CD4-positive, alpha-beta T cell (primary cell): ENCODE measurements around the gene HMHB1. TPM values are rescaled to one million over a fixed set of nuclear protein-coding genes. Genes with fewer than 3 reads are reported as not detected.

ENCODE experiments used
- ATAC-seq: fragments of 200-7000 bp; cut with Tn5 transposase; one replicate; pipeline ENCODE4 v1.10.0; 2022; ENCODE audit warnings: mild to moderate bottlenecking; ENCODE audit not compliant: poor library complexity
- CTCF ChIA-PET: fragments of 350-600 bp; sonication (Branson Sonifier 250); formaldehyde crosslinking; loops from one replicate; lab custom pipeline; 2021; ENCODE audit warnings: antibody characterized with exemption, inconsistent platforms; lab: Charles Lee
- POLR2A ChIA-PET: fragments of 350-600 bp; sonication (Branson Sonifier 250); formaldehyde crosslinking; loops from one replicate; lab custom pipeline; 2021; ENCODE audit warnings: antibody characterized with exemption, inconsistent platforms; lab: Charles Lee
- DNase-seq, 14 experiments: peaks; one replicate each; pipeline ENCODE4 v3.0.0-alpha.2; 2013 to 2020; ENCODE audit warnings: mixed read lengths in 2 of 14
- H3K27ac ChIP-seq, 2 donors: one replicate each; pipeline versions ENCODE4 v1.5.1 to v1.7.0; 2013; ENCODE audit warnings: low read length in 2 of 2, low read depth in 1 of 2, mild to moderate bottlenecking in 1 of 2
- H3K27me3 ChIP-seq, 2 experiments: 1 replicate in 1 of 2; 2 replicates in 1 of 2; pipeline versions ENCODE4 v1.6.1 to v1.7.0; 2013; ENCODE audit warnings: low read length in 2 of 2, control low read depth in 1 of 2, mild to moderate bottlenecking in 1 of 2, moderate library complexity in 1 of 2; ENCODE audit not compliant: insufficient read depth in 2 of 2, control insufficient read depth in 1 of 2
- H3K36me3 ChIP-seq: one replicate; pipeline ENCODE4 v1.6.1; 2013; ENCODE audit warnings: low read length, control low read depth; ENCODE audit not compliant: insufficient read depth
- H3K4me1 ChIP-seq: one replicate; pipeline ENCODE4 v1.6.1; 2013; ENCODE audit warnings: low read length, control low read depth; ENCODE audit not compliant: insufficient read depth
- H3K4me3 ChIP-seq: one replicate; pipeline ENCODE4 v1.5.1; 2013; ENCODE audit warnings: mild to moderate bottlenecking, low read length, moderate library complexity
- H3K9me3 ChIP-seq, 2 experiments: 1 replicate in 1 of 2; 2 replicates in 1 of 2; pipeline versions ENCODE4 v1.6.1 to v1.7.0; 2013; ENCODE audit warnings: low read length in 2 of 2, mild to moderate bottlenecking in 2 of 2, control low read depth in 1 of 2, moderate library complexity in 1 of 2; ENCODE audit not compliant: control insufficient read depth in 1 of 2, insufficient read depth in 1 of 2
- H3K27ac Mint-ChIP-seq: one replicate; pipeline ENCODE4 v1.8.0; 2020; ENCODE audit warnings: mixed read lengths
- H3K27me3 Mint-ChIP-seq: one replicate; pipeline ENCODE4 v1.8.0; 2021; ENCODE audit warnings: mixed read lengths
- H3K36me3 Mint-ChIP-seq: one replicate; pipeline ENCODE4 v1.8.0; 2021; ENCODE audit warnings: low read depth, mixed read lengths
- H3K4me1 Mint-ChIP-seq: one replicate; pipeline ENCODE4 v1.8.0; 2021; ENCODE audit warnings: low read depth, mixed read lengths
- H3K4me3 Mint-ChIP-seq: one replicate; pipeline ENCODE4 v1.8.0; 2020; ENCODE audit warnings: mild to moderate bottlenecking, mixed read lengths
- H3K9me3 Mint-ChIP-seq: one replicate; pipeline ENCODE4 v1.8.0; 2020; ENCODE audit warnings: mixed read lengths
- intact Hi-C, 2 experiments: fragments of 100-400 bp; cut with DNase I in 1 of 2; cut with micrococcal nuclease in 1 of 2; formaldehyde crosslinking; loops; one replicate each; pipeline versions ENCODE4 v1.15.1 to v1.9.0; 2023 to 2025; cut with DNase I, micrococcal nuclease
- total RNA-seq, 174 experiments: library from RNA in 2 of 174; stranded (reverse) in 2 of 174; gene quantifications; one replicate each; pipeline ENCODE4 v1.2.3 and lab custom pipeline; 2021 to 2026
- TF ChIP-seq, protein P1 (sequence below): fragments of 200-600 bp; IDR thresholded peaks from one replicate; pipeline ENCODE4 v1.8.0; 2022; ENCODE audit warnings: antibody characterized with exemption, mild to moderate bottlenecking

The HMHB1 gene
- total RNA-seq, 2 experiments from 2014 or later, result not detected

DNA sequence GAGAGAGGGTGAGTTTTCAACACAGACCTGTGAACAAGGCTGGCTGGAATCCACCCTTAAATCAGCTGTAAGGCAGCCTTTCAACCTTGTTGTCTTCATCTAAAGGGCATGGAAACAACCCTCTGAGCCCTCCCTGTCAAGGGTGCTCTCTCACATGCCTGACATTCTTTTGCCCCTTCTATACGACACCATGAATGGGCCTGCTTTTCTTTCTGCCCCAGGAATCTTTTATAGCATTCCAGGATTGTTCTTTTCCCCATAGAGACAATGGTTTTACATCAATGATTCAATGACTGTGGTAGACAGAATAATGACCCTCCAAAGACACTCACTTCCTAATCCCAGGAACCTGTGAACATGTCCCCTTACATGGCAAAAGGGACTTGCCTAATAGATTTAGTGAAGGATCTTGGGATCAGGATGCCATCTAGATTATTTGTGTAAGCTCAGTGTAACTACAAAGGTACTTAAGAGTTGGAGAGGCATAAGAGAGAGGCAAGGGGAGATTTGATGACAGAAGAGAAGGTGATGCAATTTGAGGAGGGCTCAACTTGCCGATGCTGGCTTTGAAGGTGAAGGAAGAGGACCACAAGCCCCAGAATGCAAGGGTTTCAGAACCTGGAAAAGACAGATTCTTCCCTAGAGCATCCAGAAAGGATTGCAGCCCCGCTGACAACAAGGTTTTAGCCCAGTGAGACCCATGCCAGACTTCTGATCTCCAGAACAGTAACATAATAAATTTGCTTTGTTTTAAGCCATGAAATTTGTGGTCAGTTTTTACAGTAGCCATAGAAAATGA is 29.2 kb upstream of the HMHB1 start:
- no peaks in the 10 kb centered on the region for H3K27me3 ChIP-seq
- ChIA-PET CTCF (no interaction called here), POLR2A (no interaction called here)
- no peaks in the 10 kb centered on the region for H3K4me1 ChIP-seq
- no peaks in the 10 kb centered on the region for H3K9me3 ChIP-seq
- intact Hi-C loops, result no loop called here
- no peak overlapping the region for H3K27ac ChIP-seq
- DNase-seq, result no peak
- Mint-ChIP-seq H3K27me3 (no peaks in the 10 kb centered on the region), H3K36me3 (no peaks in the 10 kb centered on the region), H3K4me3 (no peak overlapping the region), H3K9me3 (peaks cover 7% of the 10 kb centered on the region), H3K27ac (no peak overlapping the region), H3K4me1 (no peaks in the 10 kb centered on the region)
- H3K36me3 ChIP-seq, result no peaks in the 10 kb centered on the region
- no peak for ATAC-seq
- H3K4me3 ChIP-seq, result no peak overlapping the region
- TF ChIP-seq, protein P1, sequence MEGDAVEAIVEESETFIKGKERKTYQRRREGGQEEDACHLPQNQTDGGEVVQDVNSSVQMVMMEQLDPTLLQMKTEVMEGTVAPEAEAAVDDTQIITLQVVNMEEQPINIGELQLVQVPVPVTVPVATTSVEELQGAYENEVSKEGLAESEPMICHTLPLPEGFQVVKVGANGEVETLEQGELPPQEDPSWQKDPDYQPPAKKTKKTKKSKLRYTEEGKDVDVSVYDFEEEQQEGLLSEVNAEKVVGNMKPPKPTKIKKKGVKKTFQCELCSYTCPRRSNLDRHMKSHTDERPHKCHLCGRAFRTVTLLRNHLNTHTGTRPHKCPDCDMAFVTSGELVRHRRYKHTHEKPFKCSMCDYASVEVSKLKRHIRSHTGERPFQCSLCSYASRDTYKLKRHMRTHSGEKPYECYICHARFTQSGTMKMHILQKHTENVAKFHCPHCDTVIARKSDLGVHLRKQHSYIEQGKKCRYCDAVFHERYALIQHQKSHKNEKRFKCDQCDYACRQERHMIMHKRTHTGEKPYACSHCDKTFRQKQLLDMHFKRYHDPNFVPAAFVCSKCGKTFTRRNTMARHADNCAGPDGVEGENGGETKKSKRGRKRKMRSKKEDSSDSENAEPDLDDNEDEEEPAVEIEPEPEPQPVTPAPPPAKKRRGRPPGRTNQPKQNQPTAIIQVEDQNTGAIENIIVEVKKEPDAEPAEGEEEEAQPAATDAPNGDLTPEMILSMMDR, result no peak

DNA sequence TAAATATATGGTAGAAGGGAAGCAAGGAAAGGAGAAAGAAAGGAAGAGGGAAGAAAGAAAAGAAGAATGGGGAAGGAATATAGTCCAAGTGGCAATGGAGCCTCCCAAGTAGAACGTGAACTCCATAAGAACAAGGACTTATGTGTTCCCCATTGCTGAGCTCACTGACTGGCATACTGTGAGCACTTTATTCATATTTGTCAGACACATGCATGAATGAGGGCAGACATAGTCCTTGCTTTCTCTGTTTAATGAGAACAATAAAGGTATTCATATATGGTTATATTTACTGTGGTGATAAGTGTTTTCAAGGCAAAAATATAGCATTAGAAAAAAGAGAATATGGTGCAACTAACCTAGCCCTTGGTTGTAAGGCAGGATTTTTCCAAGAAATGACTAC is 23.6 kb upstream of the HMHB1 start:
- DNase-seq (no peak), ATAC-seq (no peak)
- H3K27ac ChIP-seq, result no peak overlapping the region
- intact Hi-C loops, result no loop called here
- no peak overlapping the region for H3K4me3 ChIP-seq
- H3K9me3 ChIP-seq, result no peaks in the 10 kb centered on the region
- H3K4me1 ChIP-seq, result no peaks in the 10 kb centered on the region
- peaks cover 4% of the 10 kb centered on the region for H3K9me3 Mint-ChIP-seq
- no peaks in the 10 kb centered on the region for H3K36me3 ChIP-seq
- H3K4me3 Mint-ChIP-seq, result no peak overlapping the region
- POLR2A ChIA-PET, result no interaction called here
- no peaks in the 10 kb centered on the region for H3K27me3 ChIP-seq
- H3K27ac Mint-ChIP-seq, result no peak overlapping the region
- H3K36me3 Mint-ChIP-seq, result no peaks in the 10 kb centered on the region
- TF ChIP-seq, protein P1, result no peak
- no peaks in the 10 kb centered on the region for H3K27me3 Mint-ChIP-seq
- H3K4me1 Mint-ChIP-seq, result peaks cover 9% of the 10 kb centered on the region
- CTCF ChIA-PET, result interaction anchor here (1.5 kb wide), 1 partner anchor 14 kb away, joined by 3 read pairs; no protein-coding TSS in a partner anchor

DNA sequence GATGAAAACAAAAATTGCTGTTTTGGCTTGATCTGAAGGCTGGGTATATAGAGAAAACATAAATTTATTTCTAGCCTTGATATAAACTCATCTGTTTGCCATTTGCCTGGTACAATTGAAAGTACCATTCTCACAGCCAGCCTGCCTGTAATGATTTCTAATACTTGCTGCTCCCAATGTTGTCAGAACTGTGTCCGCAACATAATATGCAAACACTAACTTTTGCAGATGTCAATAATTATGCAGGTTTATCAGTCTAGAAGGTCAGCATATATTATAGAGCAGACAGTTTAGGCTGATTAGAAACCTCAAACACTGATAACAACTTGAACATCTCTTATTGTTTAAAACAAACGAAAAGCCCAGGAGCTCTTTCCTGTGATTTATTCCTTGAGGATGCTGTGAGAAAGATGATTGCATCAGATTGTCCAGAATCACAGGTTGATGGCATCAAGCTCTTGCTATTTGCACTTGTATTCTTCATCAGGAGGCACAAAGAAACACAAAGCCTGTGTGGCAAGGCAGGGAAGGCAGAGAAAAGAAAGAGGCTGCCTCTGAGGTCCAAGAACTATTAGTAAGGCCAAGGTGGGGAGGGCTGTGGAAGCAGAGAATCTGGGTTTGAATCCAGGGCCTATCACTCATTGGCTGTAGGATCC is 21.4 kb upstream of the HMHB1 start:
- Mint-ChIP-seq H3K4me3 (no peak overlapping the region), H3K27ac (no peak overlapping the region), H3K9me3 (no peaks in the 10 kb centered on the region), H3K27me3 (no peaks in the 10 kb centered on the region), H3K36me3 (no peaks in the 10 kb centered on the region), H3K4me1 (peaks cover 9% of the 10 kb centered on the region)
- CTCF ChIA-PET, result no interaction called here
- intact Hi-C loops, result no loop called here
- no peaks in the 10 kb centered on the region for H3K4me1 ChIP-seq
- H3K4me3 ChIP-seq, result no peak overlapping the region
- H3K27ac ChIP-seq, result no peak overlapping the region
- no peaks in the 10 kb centered on the region for H3K36me3 ChIP-seq
- H3K27me3 ChIP-seq, result no peaks in the 10 kb centered on the region
- TF ChIP-seq, protein P1, result no peak
- no peak for DNase-seq
- no peaks in the 10 kb centered on the region for H3K9me3 ChIP-seq
- ATAC-seq, result no peak
- POLR2A ChIA-PET, result no interaction called here
